Panc1 (cell line): ENCODE measurements around the gene PSMB5. TPM values are rescaled to one million over a fixed set of nuclear protein-coding genes. Genes with fewer than 3 reads are reported as not detected.

ENCODE experiments used
- ATAC-seq: fragments of 200-7000 bp; cut with Tn5 transposase; 2 replicates; pipeline ENCODE4 v1.9.1; 2020; ENCODE audit warnings: mild to moderate bottlenecking, moderate library complexity
- BruUV-seq: library from RNA; stranded (reverse); fragments of 400-500 nt; replicated peaks from 2 replicates; lab custom pipeline; 2021; lab: Mats Ljungman, UMichigan
- CTCF ChIA-PET: fragments of 300-600 bp; sonication (Branson Sonifier 250); formaldehyde crosslinking; loops from one replicate; lab custom pipeline; 2022; ENCODE audit warnings: antibody characterized with exemption; lab: Charles Lee
- POLR2A ChIA-PET: fragments of 300-600 bp; sonication (Branson Sonifier 250); formaldehyde crosslinking; loops from one replicate; lab custom pipeline; 2022; ENCODE audit warnings: antibody characterized with exemption; lab: Charles Lee
- DNase-seq: peaks from one replicate; pipeline ENCODE4 v3.0.0-alpha.2; 2010; ENCODE audit warnings: low read depth, low spot score
- H3K27ac ChIP-seq: 2 replicates; pipeline ENCODE4 v1.5.1; 2011; ENCODE audit warnings: mild to moderate bottlenecking, low read length, inconsistent platforms
- H3K27me3 ChIP-seq: fragments of 200-500 bp; sonication (Bioruptor generic); 2 replicates; pipeline ENCODE4 v1.6.0; 2014; ENCODE audit warnings: low read length, inconsistent platforms; ENCODE audit not compliant: control insufficient read depth, insufficient read depth
- H3K36me3 ChIP-seq: fragments of 200-500 bp; sonication (Bioruptor generic); 2 replicates; pipeline ENCODE4 v1.5.1; 2014; ENCODE audit warnings: inconsistent platforms, mild to moderate bottlenecking, low read length, moderate library complexity; ENCODE audit not compliant: control insufficient read depth, insufficient read depth
- H3K4me1 ChIP-seq: 2 replicates; pipeline ENCODE4 v1.5.1; 2011; ENCODE audit warnings: inconsistent platforms, mild to moderate bottlenecking, low read length, moderate library complexity; ENCODE audit not compliant: control insufficient read depth, insufficient read depth
- H3K4me3 ChIP-seq, 2 experiments: 2 replicates each; pipeline ENCODE4 v1.5.1; 2011 to 2012; ENCODE audit warnings: low read depth in 2 of 2, low read length in 2 of 2, mild to moderate bottlenecking in 2 of 2, inconsistent platforms in 1 of 2, moderate library complexity in 1 of 2
- H3K9me3 ChIP-seq: fragments of 200-500 bp; sonication (Bioruptor generic); 2 replicates; pipeline ENCODE4 v1.5.1; 2014; ENCODE audit warnings: low read depth, mild to moderate bottlenecking, inconsistent platforms, low read length, moderate library complexity; ENCODE audit not compliant: control insufficient read depth, insufficient read depth
- POLR2AphosphoS5 ChIP-seq: IDR thresholded peaks from 2 replicates; pipeline ENCODE4 v1.6.1; 2012; ENCODE audit warnings: mild to moderate bottlenecking, low read depth, low read length, moderate library complexity
- REST ChIP-seq, 2 experiments: IDR thresholded peaks; 2 replicates each; pipeline ENCODE4 v1.6.1; 2011 to 2012; ENCODE audit warnings: low read depth in 2 of 2, control low read depth in 1 of 2, low read length in 1 of 2, mild to moderate bottlenecking in 1 of 2, moderate library complexity in 1 of 2; ENCODE audit not compliant: insufficient read depth in 1 of 2
- SIN3A ChIP-seq: IDR thresholded peaks from 2 replicates; pipeline ENCODE4 v1.6.1; 2012; ENCODE audit warnings: low read depth, mild to moderate bottlenecking, low read length, moderate library complexity, borderline replicate concordance; ENCODE audit not compliant: insufficient read depth
- TCF7L2 ChIP-seq: IDR thresholded peaks from 2 replicates; pipeline ENCODE4 v1.6.1; 2011; ENCODE audit warnings: mild to moderate bottlenecking, low read depth, low read length, inconsistent platforms
- in situ Hi-C: cut with HindIII; loops from 2 replicates; pipeline ENCODE4 v1.10.0; 2016; ENCODE audit warnings: low sequenced_read_pairs, low pct_unique_long_range_greater_than_20kb
- intact Hi-C: fragments of 100-400 bp; cut with micrococcal nuclease; formaldehyde crosslinking; loops from one replicate; pipeline ENCODE4 v1.10.0; 2022; ENCODE audit not compliant: unreplicated experiment
- total RNA-seq: library from RNA; stranded (reverse); gene quantifications from one replicate; pipeline ENCODE4 v1.2.1, GENCODE V29; 2021; ENCODE audit not compliant: unreplicated experiment
- TF ChIP-seq, protein P1 (sequence below): fragments of 450-650 bp; IDR thresholded peaks from 2 replicates; pipeline ENCODE4 v1.5.1; 2017; ENCODE audit warnings: mild to moderate bottlenecking

The PSMB5 gene
- total RNA-seq, 1 experiment from 2014 or later, result 149 TPM

- TF ChIP-seq POLR2AphosphoS5, result no peak
Measured at GRCh38 chr14:22977434-22977683, 57.3 kb downstream of the PSMB5 start (continued).

- Histone ChIP-seq H3K4me3 (0 out of 4 replicates have a peak overlapping the region, but pooled peaks of 1 of the 2 experiments have one; percentile 12), H3K27me3 (no peaks in the 10 kb centered on the region), H3K4me1 (peaks cover 29% of the 10 kb centered on the region), H3K9me3 (no peaks in the 10 kb centered on the region), H3K27ac (peak overlapping the region; percentile 89), H3K36me3 (peaks cover 5% of the 10 kb centered on the region; the same call in 1 of the 2 replicates)
- ATAC-seq, result no peak
- ChIA-PET CTCF (interaction anchor here (0.7 to 1.1 kb wide), 2 partner anchors 10 to 83 kb away, joined by 3 read pairs; no protein-coding TSS in a partner anchor), POLR2A (no interaction called here)
- no peak for DNase-seq
- in situ Hi-C loops (no loop called here), intact Hi-C loops (no loop called here)
- TF ChIP-seq REST (IDR thresholded peaks at IDR 0.05; ENCODE audit: insufficient read depth in 1 of 2, low read depth in 2 of 2, low read length in 1 of 2), result no peak
- TF ChIP-seq POLR2AphosphoS5, result no peak
- no peak for TF ChIP-seq SIN3A
- TF ChIP-seq, protein P1, sequence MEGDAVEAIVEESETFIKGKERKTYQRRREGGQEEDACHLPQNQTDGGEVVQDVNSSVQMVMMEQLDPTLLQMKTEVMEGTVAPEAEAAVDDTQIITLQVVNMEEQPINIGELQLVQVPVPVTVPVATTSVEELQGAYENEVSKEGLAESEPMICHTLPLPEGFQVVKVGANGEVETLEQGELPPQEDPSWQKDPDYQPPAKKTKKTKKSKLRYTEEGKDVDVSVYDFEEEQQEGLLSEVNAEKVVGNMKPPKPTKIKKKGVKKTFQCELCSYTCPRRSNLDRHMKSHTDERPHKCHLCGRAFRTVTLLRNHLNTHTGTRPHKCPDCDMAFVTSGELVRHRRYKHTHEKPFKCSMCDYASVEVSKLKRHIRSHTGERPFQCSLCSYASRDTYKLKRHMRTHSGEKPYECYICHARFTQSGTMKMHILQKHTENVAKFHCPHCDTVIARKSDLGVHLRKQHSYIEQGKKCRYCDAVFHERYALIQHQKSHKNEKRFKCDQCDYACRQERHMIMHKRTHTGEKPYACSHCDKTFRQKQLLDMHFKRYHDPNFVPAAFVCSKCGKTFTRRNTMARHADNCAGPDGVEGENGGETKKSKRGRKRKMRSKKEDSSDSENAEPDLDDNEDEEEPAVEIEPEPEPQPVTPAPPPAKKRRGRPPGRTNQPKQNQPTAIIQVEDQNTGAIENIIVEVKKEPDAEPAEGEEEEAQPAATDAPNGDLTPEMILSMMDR, result no peak
- no peak for TF ChIP-seq TCF7L2
- no TSS peak for BruUV-seq
Measured at GRCh38 chr14:22976620-22977433, 57.9 kb downstream of the PSMB5 start.

Other genes starting within 250 kb of the PSMB5 start
- gene SLC7A7, start 219.5 kb downstream of the PSMB5 start, total RNA-seq, result 0.85 TPM
- 89.5 TPM for gene MRPL52, start 205.0 kb downstream of the PSMB5 start, total RNA-seq
- gene MMP14, start 198.3 kb downstream of the PSMB5 start, total RNA-seq, result 32.9 TPM
- gene LRP10, start 163.2 kb downstream of the PSMB5 start, total RNA-seq, result 78.3 TPM
- gene REM2, start 151.7 kb downstream of the PSMB5 start, total RNA-seq, result 0.18 TPM
- gene RBM23, start 115.8 kb downstream of the PSMB5 start, total RNA-seq, result 47.2 TPM
- gene PRMT5, start 105.5 kb downstream of the PSMB5 start, total RNA-seq, result 108 TPM
- 25.7 TPM for gene HAUS4, start 77.8 kb downstream of the PSMB5 start, total RNA-seq
- 50.2 TPM for gene AJUBA, start 52.3 kb downstream of the PSMB5 start, total RNA-seq
- 5.6 TPM for gene C14orf93, start 24.8 kb downstream of the PSMB5 start, total RNA-seq
- not detected for gene PSMB11, start 7.3 kb upstream of the PSMB5 start, total RNA-seq
- gene CDH24, start 22.6 kb upstream of the PSMB5 start, total RNA-seq, result 9.0 TPM
- gene ACIN1, start 60.2 kb upstream of the PSMB5 start, total RNA-seq, result 162 TPM
- 39.6 TPM for gene C14orf119, start 60.6 kb upstream of the PSMB5 start, total RNA-seq
- not detected for gene CIROP, start 70.1 kb upstream of the PSMB5 start, total RNA-seq
- gene CEBPE, start 84.4 kb upstream of the PSMB5 start, total RNA-seq, result not detected
- 0.90 TPM for gene SLC7A8, start 148.8 kb upstream of the PSMB5 start, total RNA-seq
- gene RNF212B, start 203.0 kb upstream of the PSMB5 start, total RNA-seq, result not detected